Fibroblast of peridontal ligament (primary cell): Measurements from ENCODE around the gene AKAP6.
A peak's percentile ranks its signal among the peaks of the same experiment; 100 is the strongest.

Source experiments
- DNase-seq: peaks from one replicate; pipeline ENCODE4 v3.0.0-alpha.2; 2010; ENCODE audit errors: extremely low read depth

AKAP6 gene

DNA sequence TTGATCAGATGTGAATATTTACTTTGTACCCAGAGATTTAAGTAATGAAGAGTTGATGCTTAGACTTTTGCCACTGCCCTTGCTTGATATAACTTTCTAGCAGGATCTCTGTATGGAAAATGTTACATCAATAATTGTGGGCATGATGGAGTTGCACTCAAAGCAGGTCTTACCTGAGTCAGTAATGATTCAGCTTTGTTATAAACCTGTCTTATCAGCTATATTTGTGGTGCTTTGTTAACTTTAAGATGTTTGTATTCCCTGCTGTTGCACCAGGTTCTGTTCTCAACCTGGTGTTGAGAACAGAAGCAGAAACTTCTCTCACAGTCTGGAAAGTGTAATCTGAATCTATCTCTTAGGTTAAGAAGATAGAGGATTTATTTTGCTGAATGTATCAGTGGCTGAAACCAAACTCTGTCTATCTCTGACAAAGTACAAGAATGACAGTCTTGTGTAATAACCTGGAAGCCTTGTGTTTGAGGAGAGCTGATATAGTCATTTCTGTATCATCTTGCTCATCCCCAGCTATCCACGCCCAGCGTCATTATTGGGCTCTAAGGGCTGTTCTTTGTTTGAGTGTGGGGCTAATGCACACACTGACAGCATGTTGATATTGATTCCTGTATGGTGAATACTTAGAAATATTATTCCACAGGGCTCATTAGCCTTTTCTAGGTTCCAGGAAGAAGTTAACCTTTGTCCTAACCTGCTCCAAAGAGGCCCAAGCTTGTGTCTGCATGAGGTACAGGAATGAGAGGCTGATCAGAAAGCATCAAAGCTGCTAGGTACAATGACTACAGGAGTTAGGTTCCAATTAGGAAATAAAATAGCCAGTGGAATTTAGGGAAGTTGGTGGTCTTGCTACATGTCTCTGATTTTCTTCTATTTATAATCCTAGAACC is 3.6 kb downstream of the AKAP6 start:
- DNase-seq = no peak

DNA sequence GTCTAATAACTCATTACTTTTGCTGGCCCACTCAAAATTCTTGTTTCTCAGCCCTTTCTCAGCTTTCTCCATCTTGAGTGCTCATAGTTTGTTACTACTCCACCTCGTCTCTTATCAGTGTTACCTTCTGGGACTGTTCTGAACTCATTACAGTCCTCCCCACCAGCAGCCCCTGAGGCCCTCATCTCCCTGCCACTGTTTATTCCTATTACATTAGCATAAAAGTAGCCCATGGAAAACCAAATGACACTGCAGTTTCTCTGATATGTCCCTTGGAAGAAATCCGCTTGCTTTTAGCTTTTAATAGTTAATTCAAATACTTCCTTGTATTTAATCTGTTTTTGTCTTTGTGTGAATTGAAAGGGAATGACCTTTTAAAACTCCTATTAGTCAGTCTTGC is 7.6 kb downstream of the AKAP6 start:
- no peak for DNase-seq

DNA sequence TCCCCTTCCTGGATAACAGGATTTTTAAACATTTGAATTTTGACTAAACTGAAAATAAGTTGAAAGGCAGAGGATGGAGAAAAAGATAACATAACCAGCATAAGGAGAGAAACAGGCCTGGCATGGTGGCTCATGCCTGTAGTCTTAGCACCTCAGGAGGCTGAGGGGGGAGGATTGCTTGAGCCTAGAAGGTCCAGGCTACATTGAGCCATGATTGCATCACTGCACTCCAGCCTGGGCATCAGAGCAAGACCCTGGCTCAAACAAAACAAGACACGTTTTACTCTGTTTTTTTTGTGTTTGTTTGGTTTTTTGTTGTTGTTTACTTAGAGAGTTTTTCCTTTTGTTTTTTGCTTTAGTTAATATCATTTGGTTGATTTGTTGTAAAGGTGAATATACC is 8.7 kb downstream of the AKAP6 start:
- DNase-seq = no peak

DNA sequence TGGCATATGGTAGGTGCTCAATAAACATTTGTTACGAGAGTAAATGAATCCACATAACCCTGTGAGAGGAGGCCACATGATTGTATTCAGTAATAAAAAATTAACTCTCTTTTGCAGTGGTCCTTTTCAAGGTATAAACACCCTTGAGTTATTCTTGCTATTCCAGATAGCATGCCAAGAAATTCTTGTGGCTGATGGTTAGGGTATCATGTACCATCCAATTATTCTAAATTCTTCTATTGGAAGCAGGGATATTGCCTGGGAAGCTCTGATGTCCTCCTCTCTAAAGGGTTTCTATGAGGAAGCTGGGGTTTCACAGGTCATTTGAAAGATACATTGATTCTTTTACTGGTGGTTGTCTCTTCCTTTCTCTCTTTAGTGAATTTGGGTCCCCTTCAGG is 10.1 kb downstream of the AKAP6 start:
- DNase-seq = no peak

DNA sequence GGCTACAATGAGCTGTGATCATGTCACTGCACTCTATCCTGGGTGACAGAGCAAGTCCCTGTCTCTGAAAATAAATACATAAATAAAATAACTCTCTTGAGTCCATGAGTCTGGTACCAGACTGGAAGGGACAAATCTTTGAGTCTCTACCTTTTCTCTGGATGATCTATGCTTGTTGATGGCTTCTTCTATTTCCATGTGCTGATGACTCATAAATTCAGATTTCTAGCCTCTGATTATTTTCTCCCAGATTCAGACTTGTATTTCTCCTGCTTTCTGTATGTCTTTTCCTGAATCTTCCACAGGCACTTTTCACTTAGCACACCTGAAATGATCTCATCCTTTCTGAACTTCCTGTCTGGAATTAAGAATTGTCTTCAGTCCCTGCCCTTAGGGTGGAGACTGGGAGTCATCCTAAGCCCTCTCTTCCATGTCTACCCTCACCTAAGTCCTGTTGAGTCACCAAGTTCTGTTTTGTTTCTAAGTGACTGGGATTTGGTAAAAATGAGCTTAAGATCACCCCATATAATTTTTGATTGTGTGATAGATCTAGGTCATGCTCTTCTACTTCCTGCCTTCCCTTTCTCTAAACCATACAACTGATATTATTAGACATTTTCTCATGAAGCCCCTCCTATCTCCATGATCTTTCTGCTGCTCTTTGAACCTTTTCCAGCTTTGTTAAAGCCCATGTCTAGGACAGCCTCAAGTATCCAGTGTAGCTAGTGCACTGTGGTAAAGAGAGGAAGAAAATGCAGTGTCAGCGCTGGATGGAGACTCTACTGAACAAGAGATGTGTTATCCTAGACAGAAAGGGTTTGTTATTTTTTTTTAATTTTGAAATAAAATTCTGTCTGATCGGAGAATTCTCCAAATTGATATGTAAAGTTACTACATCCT is 13.1 kb downstream of the AKAP6 start:
- DNase-seq = no peak

DNA sequence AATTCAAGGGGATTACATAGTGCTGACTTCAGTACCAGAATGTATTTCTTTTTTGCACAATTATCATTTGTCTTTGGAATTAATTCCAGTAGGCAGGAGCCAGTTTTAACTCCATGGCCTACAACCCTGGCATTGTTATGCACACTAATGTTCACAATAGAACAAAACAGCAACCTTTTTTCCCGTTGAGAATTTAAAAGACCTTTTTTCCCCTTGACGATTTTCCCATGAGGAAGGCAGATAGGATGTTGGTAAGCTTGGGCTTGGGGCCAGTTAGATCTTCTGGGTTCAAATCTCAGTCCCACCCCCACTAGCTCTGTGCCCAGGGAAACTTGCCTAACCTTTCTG is 13.7 kb downstream of the AKAP6 start:
- DNase-seq = no peak

DNA sequence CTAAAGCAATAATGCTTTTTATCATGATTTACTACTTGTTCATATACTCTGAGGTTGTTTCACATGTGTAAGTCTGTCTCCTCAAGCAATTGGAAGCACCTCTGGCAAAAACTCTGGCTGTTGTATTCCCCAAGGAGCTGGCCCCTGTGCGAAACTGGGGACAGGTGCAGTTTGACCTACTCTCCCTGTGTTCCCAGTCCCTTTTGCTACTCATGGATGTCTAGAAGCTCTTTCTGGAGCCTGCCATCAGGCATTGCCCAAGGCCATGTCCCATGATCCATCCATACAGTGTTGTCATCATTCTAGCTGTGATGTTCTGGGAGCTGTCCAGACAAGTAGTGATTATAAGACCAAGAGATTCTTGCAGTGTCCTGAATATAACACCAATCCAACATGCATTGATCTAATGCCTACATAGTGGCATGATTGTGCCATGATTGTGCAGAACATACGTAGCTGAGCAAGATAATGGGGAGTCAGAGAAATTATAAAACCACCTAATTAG is 14.9 kb downstream of the AKAP6 start:
- peak; percentile 10 for DNase-seq

DNA sequence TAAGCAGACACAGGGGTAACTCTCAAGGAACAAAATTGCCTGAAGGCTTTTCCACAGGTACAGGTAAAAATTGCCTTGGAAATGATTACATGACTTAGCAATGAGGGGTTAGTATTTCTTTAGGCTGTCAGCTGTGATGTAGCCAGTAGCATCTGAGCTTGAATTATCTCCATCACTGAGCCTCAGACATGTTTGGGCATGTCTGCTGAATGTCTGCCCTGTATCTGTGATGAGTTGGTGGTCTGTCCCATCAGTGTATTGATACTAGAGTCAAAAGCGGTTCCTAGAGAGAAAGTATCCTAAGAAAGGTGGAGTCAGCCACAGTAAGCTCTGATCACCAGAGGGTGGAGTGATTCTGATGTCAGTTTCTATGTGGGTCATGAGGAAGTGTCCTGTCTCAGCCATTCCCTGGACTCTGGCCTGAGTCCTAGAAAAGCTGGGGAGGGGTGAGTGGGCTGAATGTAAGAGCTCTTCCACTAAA is 16.3 kb downstream of the AKAP6 start:
- peak; percentile 33 for DNase-seq

DNA sequence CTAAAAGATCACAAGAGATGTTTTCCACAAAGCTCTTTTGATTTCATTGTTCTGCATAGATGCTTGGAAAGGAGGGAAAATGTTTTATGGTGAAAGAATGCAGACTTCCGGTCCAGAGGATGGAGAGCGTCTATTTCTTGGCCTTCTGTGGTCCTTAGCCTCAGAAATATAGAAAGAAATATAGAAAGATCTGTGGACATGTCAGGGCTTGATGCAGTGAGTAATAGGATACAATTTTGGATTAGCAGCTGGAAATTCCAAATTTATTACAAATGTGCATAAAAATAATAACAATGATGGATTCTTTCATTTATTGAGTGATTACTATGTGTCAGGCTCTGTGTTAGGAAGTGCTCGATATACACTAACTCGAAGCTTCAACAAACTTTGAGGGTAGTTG is 20.2 kb downstream of the AKAP6 start:
- no peak for DNase-seq

DNA sequence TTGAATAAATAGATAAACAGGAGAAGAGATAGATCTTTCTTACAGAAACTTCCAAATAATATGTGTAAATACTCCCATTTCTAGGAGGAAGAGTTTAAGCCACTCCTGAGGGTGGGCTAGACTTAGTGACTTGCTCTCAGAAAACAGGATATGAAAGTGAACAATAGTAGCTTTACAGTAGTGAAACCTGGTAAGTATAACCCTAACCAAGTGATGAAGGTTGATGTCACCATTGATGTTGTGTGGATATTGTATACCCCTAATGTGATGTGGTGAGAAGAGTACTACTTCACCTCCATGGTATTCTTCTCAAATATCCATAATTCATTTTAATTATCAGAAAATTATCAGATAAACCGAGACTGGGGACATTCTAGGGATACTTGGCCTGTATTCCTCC is 20.9 kb downstream of the AKAP6 start:
- no peak for DNase-seq

DNA sequence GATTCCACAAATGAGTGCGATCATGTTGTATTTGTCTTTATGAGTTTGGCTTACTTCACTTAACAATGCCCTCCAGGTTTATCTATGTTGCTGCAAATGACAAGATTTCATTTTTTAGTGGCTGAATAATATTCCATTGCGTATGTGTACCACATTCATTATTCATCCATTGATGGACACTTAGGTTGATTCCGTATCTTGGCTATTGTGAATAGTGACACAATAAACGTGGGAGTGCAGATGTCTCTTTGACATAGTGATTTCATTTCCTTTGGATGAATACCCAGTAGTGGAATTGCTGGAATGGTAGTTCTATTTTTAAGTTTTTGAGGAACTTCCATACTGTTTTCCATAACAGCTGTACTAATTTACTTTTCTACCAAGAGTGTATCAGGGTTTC is 23.5 kb downstream of the AKAP6 start:
- DNase-seq = no peak

DNA sequence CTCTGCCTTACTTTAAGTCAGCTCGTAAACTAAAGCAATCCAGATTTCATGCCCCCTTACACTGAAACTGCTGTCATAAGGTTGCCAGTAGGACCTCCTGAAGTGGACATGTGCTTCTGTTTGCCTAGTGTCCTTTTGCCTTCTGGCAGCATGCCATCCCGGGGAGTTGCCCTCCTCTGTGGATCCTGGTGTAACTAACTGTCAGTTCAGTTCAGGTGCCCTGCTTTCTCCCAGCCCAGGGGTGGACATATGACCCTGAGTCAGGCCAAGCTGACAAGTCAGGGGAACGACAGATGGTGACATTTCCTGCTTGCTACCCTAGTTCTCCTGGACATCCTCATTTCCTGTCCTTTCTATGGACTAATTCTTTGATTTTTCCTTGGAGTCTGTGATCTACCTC is 25.6 kb downstream of the AKAP6 start:
- DNase-seq = no peak

DNA sequence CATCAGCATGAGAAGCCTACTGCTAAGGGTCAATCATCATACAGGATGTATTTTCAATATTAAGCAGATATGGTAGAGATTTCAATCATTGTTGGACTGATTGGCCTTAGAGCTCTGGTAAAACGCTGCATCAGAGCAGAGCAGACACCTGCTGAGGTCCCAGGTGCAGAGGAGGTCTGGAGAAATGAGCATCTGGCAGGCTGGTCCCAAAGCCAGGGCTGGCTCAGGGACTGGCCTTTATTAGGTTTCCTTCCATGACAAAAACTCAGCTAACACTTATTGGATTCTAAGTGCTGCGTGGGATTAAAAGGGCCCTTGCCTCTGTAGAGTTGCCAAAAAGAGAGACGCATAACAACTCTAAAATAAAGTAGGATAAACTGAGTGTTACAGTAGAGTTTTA is 29.7 kb downstream of the AKAP6 start:
- no peak for DNase-seq

DNA sequence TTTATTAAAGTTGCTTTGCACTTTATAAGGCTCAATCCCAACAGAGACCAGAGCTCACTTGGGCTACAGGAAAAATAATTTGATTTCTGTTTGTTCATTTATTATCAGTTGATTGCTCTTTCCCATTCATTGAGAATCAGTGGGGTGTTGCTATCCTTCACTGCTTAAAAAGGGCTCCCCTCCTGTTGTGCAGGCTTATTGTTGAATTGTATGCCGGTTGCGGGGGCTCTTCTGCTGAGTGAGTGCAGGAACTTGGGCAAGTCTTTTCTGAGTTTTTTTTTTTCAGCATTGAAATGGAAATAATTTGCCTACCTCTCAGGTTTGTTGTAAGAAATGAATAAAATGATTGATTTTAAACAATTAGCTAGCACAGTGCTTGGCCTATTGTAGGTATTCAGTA is 32.6 kb downstream of the AKAP6 start:
- DNase-seq = no peak

DNA sequence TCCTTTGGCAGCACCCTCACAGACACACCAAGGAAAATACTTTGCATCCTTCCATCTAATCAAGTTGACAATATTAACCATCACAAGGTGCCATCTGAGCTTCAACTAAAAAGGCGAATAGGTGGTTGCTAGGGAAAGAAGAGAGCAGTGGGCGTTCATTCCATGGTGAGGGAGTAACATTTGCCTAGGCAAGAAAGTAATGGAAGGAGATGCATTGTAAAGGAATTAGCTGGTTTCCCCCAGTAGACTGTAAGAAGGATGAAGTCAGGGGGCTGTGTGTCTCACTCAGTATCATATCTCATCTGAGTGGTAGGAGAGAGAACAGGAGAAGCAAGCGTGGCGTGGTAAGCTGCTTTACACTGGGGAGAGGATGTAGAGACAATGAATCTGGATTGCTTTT is 34.7 kb downstream of the AKAP6 start:
- DNase-seq = no peak

DNA sequence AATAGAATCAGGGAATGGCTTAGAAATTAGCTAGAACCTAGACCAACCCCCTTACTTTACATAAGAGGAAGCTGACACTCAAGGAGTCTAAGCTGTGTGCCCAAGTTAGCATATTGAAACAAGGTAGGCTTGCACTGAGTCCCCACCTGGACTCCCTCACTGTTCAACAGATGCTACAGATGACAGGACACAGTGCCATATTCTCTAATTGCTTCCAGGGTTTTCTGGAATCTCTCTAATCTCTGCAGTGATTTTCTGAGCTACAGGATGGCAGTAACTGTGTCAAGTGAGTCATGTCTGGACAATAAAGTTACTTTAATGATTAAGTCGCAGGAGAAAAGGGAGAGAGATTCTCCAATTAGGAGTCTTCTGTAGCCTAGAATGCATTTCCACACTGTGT is 35.8 kb downstream of the AKAP6 start:
- no peak for DNase-seq

DNA sequence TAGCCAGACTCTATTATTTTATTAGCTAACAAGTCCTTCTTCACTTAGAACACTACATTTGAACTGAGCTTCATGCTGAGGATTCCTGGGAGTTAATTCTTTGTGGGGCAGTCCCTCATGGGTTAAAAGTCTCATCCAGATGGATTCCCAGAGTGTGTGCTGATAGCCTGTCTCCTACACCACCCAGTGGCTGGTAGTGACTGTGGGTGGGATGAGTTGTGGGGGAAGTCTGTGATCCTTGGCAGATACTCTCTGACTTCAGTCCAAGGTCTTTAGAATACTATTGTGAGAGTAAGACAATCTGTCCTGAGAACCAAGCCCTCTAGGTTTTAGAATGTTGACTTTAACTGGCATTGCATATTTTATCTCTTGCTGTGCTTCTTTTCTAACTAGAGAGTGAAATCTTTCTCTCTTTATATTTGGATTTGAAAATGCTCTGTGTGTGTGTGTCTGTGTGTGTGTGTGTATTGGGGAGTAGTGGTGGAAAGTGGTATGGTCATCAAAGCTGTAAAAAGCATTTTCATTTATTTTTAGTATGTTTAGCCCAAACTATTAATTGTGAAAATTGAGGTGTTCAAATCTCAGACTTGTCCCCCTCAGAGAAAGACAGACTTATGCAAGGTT is 37.3 kb downstream of the AKAP6 start:
- peak; percentile 52 for DNase-seq

DNA sequence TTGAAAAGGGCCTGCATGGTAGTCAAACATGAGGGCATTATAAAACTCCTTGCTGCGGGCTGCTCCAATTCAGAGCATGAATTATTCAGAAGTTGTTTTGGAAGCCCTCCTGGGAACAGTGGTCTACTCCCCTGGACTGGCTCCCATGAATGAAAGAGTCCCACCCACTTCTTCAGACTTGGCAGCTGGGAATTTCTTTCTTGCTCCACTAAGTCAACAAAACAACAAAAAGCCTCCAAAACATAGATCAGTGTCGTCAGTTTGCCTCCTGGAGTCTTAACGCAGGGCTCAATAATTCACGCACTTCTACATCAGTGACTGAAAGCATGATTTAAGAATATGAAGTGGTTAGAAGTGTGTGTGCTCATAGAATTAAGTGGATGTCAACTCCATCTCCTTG is 37.9 kb downstream of the AKAP6 start:
- peak; percentile 57 for DNase-seq

DNA sequence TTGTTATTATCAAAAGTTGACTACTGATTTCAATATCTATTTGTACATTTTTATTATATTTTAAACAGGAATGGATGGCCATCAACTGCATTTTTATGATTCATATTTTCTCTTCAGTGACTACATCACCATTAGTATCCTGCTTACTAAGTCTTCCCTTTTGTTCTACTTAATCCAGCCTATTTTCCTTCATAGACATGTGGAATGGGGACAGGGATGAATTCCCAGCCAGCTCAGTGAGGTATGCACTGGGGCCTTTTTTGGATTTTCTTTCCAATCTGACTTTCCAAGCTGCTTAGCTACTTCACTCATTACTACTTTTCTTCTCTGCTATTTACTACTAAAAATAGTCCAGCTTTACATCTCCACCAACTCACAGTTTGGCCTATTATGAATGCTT is 38.4 kb downstream of the AKAP6 start:
- no peak for DNase-seq

DNA sequence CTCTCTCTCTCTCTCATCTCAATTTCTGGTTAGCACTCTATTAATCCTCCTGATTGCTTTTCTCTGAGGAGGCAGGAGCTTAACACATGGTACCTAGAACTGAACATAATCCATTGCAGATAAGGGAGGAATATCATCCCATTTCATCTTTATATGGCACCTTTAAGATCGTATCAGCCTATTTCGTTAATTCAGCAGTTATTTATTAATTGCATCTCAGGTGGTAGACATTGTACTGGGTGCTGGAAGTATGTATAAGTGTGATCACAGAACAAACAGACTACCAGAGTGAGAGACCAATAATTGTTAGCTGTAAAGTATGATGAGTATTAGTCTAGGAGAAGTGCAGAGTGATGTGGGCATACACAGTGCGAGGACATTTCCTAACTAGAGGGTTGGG is 39.0 kb downstream of the AKAP6 start:
- DNase-seq = no peak

DNA sequence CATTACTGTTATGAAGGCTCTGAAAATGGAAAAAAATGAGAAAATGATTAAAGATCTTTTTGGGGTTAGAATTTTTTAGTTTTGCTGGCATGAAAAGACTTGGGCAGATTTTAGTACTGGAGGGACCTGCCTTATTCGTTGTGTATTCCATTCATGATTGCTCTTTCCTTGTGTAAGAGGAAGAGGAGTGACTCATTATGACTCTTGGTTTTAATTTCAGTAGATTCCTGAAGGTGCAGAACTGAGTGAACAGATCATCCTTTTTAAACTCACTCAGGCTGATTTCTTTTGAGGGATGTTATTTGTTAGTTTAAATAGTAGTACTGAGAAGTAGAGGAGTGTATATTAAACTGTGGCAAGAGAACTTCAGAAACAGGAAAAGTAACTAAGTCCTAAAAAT is 41.6 kb downstream of the AKAP6 start:
- DNase-seq = peak; percentile 87

DNA sequence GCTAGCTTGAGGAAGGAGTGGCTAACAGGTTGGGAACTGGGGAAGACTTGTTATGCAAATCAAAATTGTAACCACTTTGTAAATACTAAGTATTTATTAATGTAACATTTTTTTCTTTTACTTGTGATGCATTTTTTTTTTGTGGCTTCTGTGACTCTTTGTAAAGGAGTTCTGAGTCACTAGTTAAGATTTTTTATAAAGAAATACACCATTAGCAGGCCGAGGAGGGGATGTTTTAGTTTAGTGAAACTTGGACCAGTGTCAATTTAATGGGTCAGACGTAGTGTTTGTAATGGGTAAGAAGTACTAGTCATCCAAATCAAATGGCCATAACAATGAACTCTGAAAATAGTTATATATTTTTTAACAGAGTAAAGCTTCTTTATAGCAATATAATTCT is 43.1 kb downstream of the AKAP6 start:
- DNase-seq = peak; percentile 97
